Gastrocnemius medialis (tissue), 4 donors: Measurements from ENCODE around the gene VPREB3. TPM values are rescaled to one million over a fixed set of nuclear protein-coding genes. Genes with fewer than 3 reads are reported as not detected.
"Not testable (repeated sequence)": the region's sequence is repeated elsewhere in the genome, so short reads cannot be mapped to it uniquely, and the experiment has no call there.

Experiments
- ATAC-seq, 2 donors: fragments of 150-250 bp; one replicate each; pipeline ENCODE4 v1.9.1; 2016
- DNase-seq, 2 donors: peaks; one replicate each; pipeline ENCODE4 v3.0.0-alpha.2; 2019
- H3K27ac ChIP-seq, 4 donors: fragments of 200-600 bp; sonication (generic); 1 replicate in 1 of 4; 2 replicates in 3 of 4; pipeline ENCODE4 v1.5.1; 2016 to 2018; ENCODE audit warnings: mild to moderate bottlenecking in 2 of 4, moderate library complexity in 1 of 4
- H3K27me3 ChIP-seq, 3 donors: fragments of 200-600 bp; sonication (generic) in 2 of 3; 1 replicate in 1 of 3; 2 replicates in 2 of 3; pipeline versions ENCODE4 v1.5.1 to v1.6.0; 2016 to 2019; ENCODE audit warnings: mild to moderate bottlenecking in 1 of 3, moderate library complexity in 1 of 3
- H3K36me3 ChIP-seq, 2 donors: fragments of 200-600 bp; sonication (generic) in 1 of 2; one replicate each; pipeline ENCODE4 v1.5.1; 2017 to 2018
- H3K4me1 ChIP-seq, 2 donors: fragments of 200-600 bp; sonication (generic) in 1 of 2; one replicate each; pipeline ENCODE4 v1.5.1; 2016 to 2017; ENCODE audit warnings: mild to moderate bottlenecking in 2 of 2
- H3K4me3 ChIP-seq, 4 donors: fragments of 200-600 bp; sonication (generic) in 3 of 4; 1 replicate in 1 of 4; 2 replicates in 3 of 4; pipeline ENCODE4 v1.5.1; 2016 to 2019; ENCODE audit warnings: mild to moderate bottlenecking in 2 of 4
- H3K9me3 ChIP-seq, 3 donors: fragments of 200-600 bp; sonication (generic) in 2 of 3; 1 replicate in 1 of 3; 2 replicates in 2 of 3; pipeline ENCODE4 v1.5.1; 2016 to 2019
- CTCF ChIP-seq, 5 experiments: fragments of 450-650 bp in 3 of 5; fragments of 200-600 bp in 2 of 5; sonication (generic) in 2 of 5; IDR thresholded peaks in 4 of 5; conservative IDR thresholded peaks in 1 of 5; 1 replicate in 4 of 5; 2 replicates in 1 of 5; pipeline ENCODE4 v1.5.1; 2016 to 2019; ENCODE audit warnings: antibody characterized with exemption in 5 of 5, mild to moderate bottlenecking in 3 of 5, moderate library complexity in 3 of 5
- POLR2A ChIP-seq, 2 donors: fragments of 450-650 bp; IDR thresholded peaks; one replicate each; pipeline ENCODE4 v1.6.1; 2017; ENCODE audit warnings: antibody characterized with exemption in 2 of 2, mild to moderate bottlenecking in 2 of 2, moderate library complexity in 2 of 2
- in situ Hi-C, 4 donors: fragments of 200-750 bp; cut with MboI; loops; one replicate each; pipeline versions ENCODE4 v1.15.0 to v1.8.0; 2017; ENCODE audit warnings: low sequenced_read_pairs in 4 of 4
- intact Hi-C: fragments of 100-400 bp; cut with DNase I; formaldehyde crosslinking; loops from one replicate; pipeline ENCODE4 v1.15.1; 2023; ENCODE audit warnings: low total_unique reads
- total RNA-seq, 4 donors: library from RNA; depleted of rRNA; stranded (reverse); fragments of >200 nt; gene quantifications; one replicate each; pipeline versions ENCODE4 v1.1.0 to v1.2.3, GENCODE V29; 2016

Gene VPREB3
- total RNA-seq, 4 donors from 2014 or later, result 1.1 TPM; not detected in 3

DNA sequence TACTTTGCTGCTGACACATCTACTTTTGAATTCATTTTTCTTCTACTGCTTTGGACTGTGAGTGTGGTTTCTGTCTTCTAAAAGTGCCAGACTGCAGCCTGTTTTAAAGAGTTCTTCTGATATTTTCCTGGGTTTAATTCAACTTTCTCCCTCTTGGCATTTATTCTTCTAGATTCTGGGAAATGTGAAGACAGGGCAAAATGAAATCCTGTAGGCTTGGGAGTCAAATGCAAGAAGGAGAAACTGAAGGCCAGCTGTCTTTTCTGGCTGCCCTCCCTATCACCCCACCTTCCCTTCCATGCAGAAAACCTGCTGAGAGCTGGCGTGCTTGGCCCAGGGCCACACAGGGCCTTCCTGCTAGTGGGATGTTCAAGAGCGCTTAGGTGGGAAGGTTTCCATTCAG is 10.9 kb downstream of the VPREB3 start:
- TF ChIP-seq POLR2A (IDR thresholded peaks at IDR 0.05) (no peak), CTCF (IDR thresholded peaks at IDR 0.05 in 4 of 5, conservative IDR thresholded peaks at IDR 0.05 in 1 of 5) (no peak)
- Histone ChIP-seq H3K27ac (peak overlapping the region; percentile 79 to 96 (median 86)), H3K4me3 (peak overlapping the region in 1 of 4 donors; percentile 22), H3K4me1 (peaks cover 18 to 23% of the 10 kb centered on the region in 2 donors), H3K36me3 (peaks cover 0 to 22% of the 10 kb centered on the region in 2 donors), H3K9me3 (no peaks in the 10 kb centered on the region), H3K27me3 (no peaks in the 10 kb centered on the region)
- DNase-seq (peak; percentile 61 to 93), ATAC-seq (peak; percentile 43 to 66)
- intact Hi-C loops (loop anchor here (2.0 kb wide), 2 partner anchors 59 to 85 kb away; no protein-coding TSS in a partner anchor), in situ Hi-C loops (no loop called here)

DNA sequence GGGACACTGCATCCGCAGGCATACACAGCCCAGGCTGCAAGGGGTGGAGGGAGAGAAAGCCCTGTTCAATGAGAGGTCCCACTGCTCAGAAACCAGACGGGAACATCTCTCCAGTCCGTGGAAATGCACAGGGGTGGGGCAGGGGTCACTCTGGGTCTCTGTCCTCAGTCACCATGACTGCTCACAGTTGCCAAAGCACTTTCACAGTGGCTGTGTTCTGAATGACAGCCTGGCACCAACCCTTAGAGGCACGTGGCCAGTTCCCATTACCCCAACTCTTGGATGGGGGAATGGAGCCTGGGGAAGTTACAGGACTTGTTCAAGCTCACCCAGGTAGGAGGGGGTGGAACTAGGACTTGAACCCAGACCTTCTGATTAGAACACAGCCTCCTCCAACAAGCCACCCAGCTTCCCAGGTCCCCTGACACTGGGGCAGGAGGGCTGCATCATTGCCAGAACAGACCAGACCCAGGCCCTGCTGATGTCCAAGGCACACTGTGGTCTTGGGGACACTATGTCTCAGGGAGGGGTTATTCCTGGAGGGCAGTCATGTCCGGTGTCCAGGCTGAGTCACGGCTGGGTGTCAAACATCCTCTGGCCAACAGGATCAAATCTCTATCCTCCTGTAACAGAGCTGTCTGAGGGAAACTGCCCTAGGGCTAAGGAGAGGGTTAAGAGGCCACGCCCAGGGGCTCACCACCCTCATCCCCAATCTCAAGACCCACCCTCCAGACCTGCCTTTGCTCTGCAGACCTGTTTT is 11.5 kb downstream of the VPREB3 start:
- H3K4me3 ChIP-seq, result peak overlapping the region in 1 of 4 donors; percentile 22
- H3K27ac ChIP-seq, result peak overlapping the region; percentile 79 to 96 (median 86)
- ATAC-seq, result peak; percentile 86 to 94
- no peaks in the 10 kb centered on the region for H3K9me3 ChIP-seq
- H3K27me3 ChIP-seq, result no peaks in the 10 kb centered on the region
- H3K36me3 ChIP-seq, result peaks cover 0 to 22% of the 10 kb centered on the region in 2 donors
- peaks cover 18 to 23% of the 10 kb centered on the region in 2 donors for H3K4me1 ChIP-seq
- DNase-seq, result peak; percentile 94 to 96
- TF ChIP-seq POLR2A (IDR thresholded peaks at IDR 0.05), result peak; percentile 25 to 46
- no peak for TF ChIP-seq CTCF (IDR thresholded peaks at IDR 0.05 in 4 of 5, conservative IDR thresholded peaks at IDR 0.05 in 1 of 5)
- in situ Hi-C loops, result no loop called here
- intact Hi-C loops, result loop anchor here (2.0 kb wide), 2 partner anchors 58 to 86 kb away; no protein-coding TSS in a partner anchor

- H3K4me1 ChIP-seq, result peaks cover 9 to 12% of the 10 kb centered on the region in 2 donors
- intact Hi-C loops, result no loop called here
- in situ Hi-C loops, result no loop called here
- TF ChIP-seq POLR2A (IDR thresholded peaks at IDR 0.05) (no peak), CTCF (IDR thresholded peaks at IDR 0.05 in 4 of 5, conservative IDR thresholded peaks at IDR 0.05 in 1 of 5) (no peak)
- no peak overlapping the region for H3K27ac ChIP-seq
- H3K9me3 ChIP-seq, result no peaks in the 10 kb centered on the region
- H3K4me3 ChIP-seq, result no peak overlapping the region
- DNase-seq (no peak), ATAC-seq (no peak)
- H3K36me3 ChIP-seq, result no peaks in the 10 kb centered on the region
- H3K27me3 ChIP-seq, result no peaks in the 10 kb centered on the region
These were observed 16.5 kb downstream of the VPREB3 start for GRCh38 chr22:23737696-23738095.

GRCh38 chr22:23728108-23728507 is 26.1 kb downstream of the VPREB3 start:
- ATAC-seq, H3K27ac ChIP-seq, H3K9me3 ChIP-seq, in situ Hi-C loops, DNase-seq, H3K27me3 ChIP-seq, H3K4me1 ChIP-seq, H3K4me3 ChIP-seq, intact Hi-C loops, H3K36me3 ChIP-seq: not testable (repeated sequence)

- in situ Hi-C loops, result no loop called here
- no peak for DNase-seq
- no peak for TF ChIP-seq POLR2A (IDR thresholded peaks at IDR 0.05)
- no peak for TF ChIP-seq CTCF (IDR thresholded peaks at IDR 0.05 in 4 of 5, conservative IDR thresholded peaks at IDR 0.05 in 1 of 5)
These were observed 31.5 kb downstream of the VPREB3 start for GRCh38 chr22:23722724-23723123.

More at GRCh38 chr22:23722724-23723123, 31.5 kb downstream of the VPREB3 start:
- H3K4me1 ChIP-seq, result peaks cover 0 to 3% of the 10 kb centered on the region in 2 donors
- intact Hi-C loops, result no loop called here
- no peak overlapping the region for H3K27ac ChIP-seq
- no peaks in the 10 kb centered on the region for H3K9me3 ChIP-seq
- ATAC-seq, result no peak
- no peak overlapping the region for H3K4me3 ChIP-seq
- no peaks in the 10 kb centered on the region for H3K36me3 ChIP-seq
- H3K27me3 ChIP-seq, result no peaks in the 10 kb centered on the region
